Left renal cortex interstitium (tissue), 4 donors: ENCODE measurements around the gene ADAMTS19. TPM values are rescaled to one million over a fixed set of nuclear protein-coding genes. Genes with fewer than 3 reads are reported as not detected.
"Not testable (repeated sequence)": the region's sequence is repeated elsewhere in the genome, so short reads cannot be mapped to it uniquely, and the experiment has no call there.

Source experiments
- DNase-seq, 4 donors: peaks; one replicate each; pipeline ENCODE4 v3.0.0-alpha.2; 2013; ENCODE audit warnings: low read depth in 4 of 4, low spot score in 2 of 4, missing footprints in 1 of 4
- polyA plus RNA-seq, 4 donors: library from polyadenylated mRNA; unstranded; fragments of 120-200 nt; gene quantifications; one replicate each; pipeline ENCODE4 v1.2.1, GENCODE V29; 2013; ENCODE audit not compliant: insufficient read length in 4 of 4

The ADAMTS19 gene
- 1 to 10 TPM; 4.0 to 6.6 (median 6.2) TPM for polyA plus RNA-seq

GRCh38 chr5:129459777-129460671 lies at the start of gene ADAMTS19:
Gene ADAMTS19, plus strand, starts transcription at chr5:129460298. Its CDS starts 94 bp downstream, at chr5:129460392.
- peak in 3 of 4 donors; percentile 15 to 35 (median 27) for DNase-seq

- DNase-seq, result no peak
Measured at GRCh38 chr5:129410488-129410887, 49.6 kb upstream of the ADAMTS19 start.

- DNase-seq, result no peak
Measured at GRCh38 chr5:129412721-129413120, 47.4 kb upstream of the ADAMTS19 start.

GRCh38 chr5:129413570-129413969 lies 46.5 kb upstream of the ADAMTS19 start:
- DNase-seq, result no peak

GRCh38 chr5:129419292-129419691 lies 40.8 kb upstream of the ADAMTS19 start:
- DNase-seq, result no peak

- DNase-seq, result no peak
Measured at GRCh38 chr5:129425031-129425430, 35.1 kb upstream of the ADAMTS19 start.

GRCh38 chr5:129426071-129426470 lies 34.0 kb upstream of the ADAMTS19 start:
- no peak for DNase-seq

GRCh38 chr5:129428636-129429035 lies 31.5 kb upstream of the ADAMTS19 start:
- not testable (repeated sequence) for DNase-seq

- DNase-seq, result no peak
Measured at GRCh38 chr5:129431406-129431805, 28.7 kb upstream of the ADAMTS19 start.

GRCh38 chr5:129438322-129438721 lies 21.8 kb upstream of the ADAMTS19 start:
- DNase-seq, result no peak

GRCh38 chr5:129440424-129440823 lies 19.7 kb upstream of the ADAMTS19 start:
- DNase-seq, result no peak

- no peak for DNase-seq
Measured at GRCh38 chr5:129441096-129441495, 19.0 kb upstream of the ADAMTS19 start.

GRCh38 chr5:129445379-129445778 lies 14.7 kb upstream of the ADAMTS19 start:
- DNase-seq, result no peak

GRCh38 chr5:129447968-129448367 lies 12.1 kb upstream of the ADAMTS19 start:
- DNase-seq, result no peak

GRCh38 chr5:129448654-129449053 lies 11.4 kb upstream of the ADAMTS19 start:
- DNase-seq, result no peak

- no peak for DNase-seq
Measured at GRCh38 chr5:129454461-129454860, 5.6 kb upstream of the ADAMTS19 start.

GRCh38 chr5:129459450-129459776 lies 685 bp upstream of the ADAMTS19 start:
- no peak for DNase-seq

- peak in 1 of 4 donors; percentile 36 for DNase-seq
Measured at GRCh38 chr5:129460672-129460935, 506 bp downstream of the ADAMTS19 start.

- peak in 3 of 4 donors; percentile 11 to 28 (median 20) for DNase-seq
Measured at GRCh38 chr5:129460936-129461710, 1.0 kb downstream of the ADAMTS19 start.

- peak in 2 of 4 donors; percentile 13 to 19 for DNase-seq
Measured at GRCh38 chr5:129461711-129462332, 1.7 kb downstream of the ADAMTS19 start.

- no peak for DNase-seq
Measured at GRCh38 chr5:129465776-129466344, 5.8 kb downstream of the ADAMTS19 start.
